GM18873 (cell line): ENCODE measurements around the gene HES5.
A peak's percentile ranks its signal among the peaks of the same experiment; 100 is the strongest.
"Not testable (repeated sequence)": the region's sequence is repeated elsewhere in the genome, so short reads cannot be mapped to it uniquely, and the experiment has no call there.

Source experiments
- ATAC-seq: cut with Tn5 transposase; IDR thresholded peaks from one replicate; pipeline ENCODE4 v1.9.1; 2021; ENCODE audit warnings: mild to moderate bottlenecking, moderate library complexity, moderate number of reproducible peaks; ENCODE audit not compliant: unreplicated experiment, low FRiP score

The HES5 gene

GRCh38 chr1:2529784-2530512 lies at the start of gene HES5:
HES5 (minus strand) TSS chr1:2530263; CDS start chr1:2530164, 99 bp downstream.
- ATAC-seq, result no peak

GRCh38 chr1:2578758-2579118 lies 48.7 kb upstream of the HES5 start:
- ATAC-seq, result no peak

- peak; percentile 34 for ATAC-seq
These were observed 47.6 kb upstream of the HES5 start for GRCh38 chr1:2577565-2578075.

- ATAC-seq, result no peak
These were observed 46.0 kb upstream of the HES5 start for GRCh38 chr1:2575801-2576663.

GRCh38 chr1:2574350-2574749 lies 44.3 kb upstream of the HES5 start:
- ATAC-seq, result no peak

- no peak for ATAC-seq
These were observed 43.3 kb upstream of the HES5 start for GRCh38 chr1:2573250-2573920.

GRCh38 chr1:2571348-2571747 lies 41.3 kb upstream of the HES5 start:
- no peak for ATAC-seq

- no peak for ATAC-seq
These were observed 40.3 kb upstream of the HES5 start for GRCh38 chr1:2570332-2570731.

GRCh38 chr1:2569703-2570102 lies 39.6 kb upstream of the HES5 start:
- not testable (repeated sequence) for ATAC-seq

GRCh38 chr1:2569060-2569459 lies 39.0 kb upstream of the HES5 start:
- ATAC-seq, result no peak

- ATAC-seq, result not testable (repeated sequence)
These were observed 38.2 kb upstream of the HES5 start for GRCh38 chr1:2568187-2568816.

GRCh38 chr1:2567083-2567679 lies 37.1 kb upstream of the HES5 start:
- ATAC-seq, result no peak

- no peak for ATAC-seq
These were observed 36.3 kb upstream of the HES5 start for GRCh38 chr1:2566101-2567045.

- no peak for ATAC-seq
These were observed 34.8 kb upstream of the HES5 start for GRCh38 chr1:2564815-2565374.

- no peak for ATAC-seq
These were observed 34.1 kb upstream of the HES5 start for GRCh38 chr1:2564006-2564814.

- no peak for ATAC-seq
These were observed 33.1 kb upstream of the HES5 start for GRCh38 chr1:2563205-2563604.

GRCh38 chr1:2561898-2562895 lies 32.1 kb upstream of the HES5 start:
- ATAC-seq, result no peak
